ENCODE data around the gene SNORC.

The SNORC gene

DNA sequence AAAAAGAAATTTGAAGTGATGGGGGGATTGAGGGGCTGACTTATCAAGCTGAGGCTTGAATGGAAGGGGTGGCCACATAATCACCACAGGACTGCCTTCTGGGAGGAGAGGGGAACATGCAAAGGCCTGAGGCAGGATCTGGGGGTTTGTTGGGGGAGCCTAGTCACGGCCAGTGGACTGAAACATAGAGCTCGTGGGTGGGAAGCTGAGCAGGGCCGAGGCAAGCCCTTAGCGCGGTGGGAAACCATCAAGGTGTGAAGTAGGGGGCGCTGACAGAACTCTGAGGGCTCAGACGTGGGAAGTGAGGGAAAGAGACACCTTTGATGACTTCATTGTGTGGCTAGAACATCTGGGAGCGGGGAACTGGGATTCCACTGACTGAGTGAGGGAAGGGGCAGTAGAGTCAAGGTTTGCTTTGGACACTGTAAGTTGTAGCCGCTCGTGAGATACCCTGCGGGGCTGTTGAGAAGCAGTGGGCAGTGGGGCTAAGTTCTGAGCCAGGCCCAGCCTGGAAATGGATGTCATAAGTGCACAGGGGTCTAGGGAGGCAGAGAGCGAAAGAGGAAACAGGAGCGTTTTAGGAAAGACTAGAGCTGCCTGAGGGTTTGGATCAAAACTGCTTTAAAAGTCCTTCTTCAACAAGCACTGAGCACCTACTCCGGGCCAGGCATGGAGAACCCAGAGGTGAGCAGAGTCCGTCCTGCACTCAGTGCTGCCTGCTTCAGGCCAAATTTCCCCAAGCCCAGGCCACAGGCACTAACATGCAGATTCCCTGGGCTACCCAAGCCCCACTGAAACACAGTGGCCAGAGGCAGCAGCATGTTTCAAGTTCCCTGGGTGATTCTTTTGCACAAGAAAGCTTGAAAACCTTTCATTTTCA, 686 bp upstream of the SNORC start:
- no peak for DNase-seq (ENCODE audit: low read depth)

- DNase-seq (ENCODE audit: low read depth), result no peak
Measured at GRCh38 chr2:232870766-232871371, 805 bp downstream of the SNORC start.

GRCh38 chr2:232871418-232871834, 1.4 kb downstream of the SNORC start:
- no peak for DNase-seq (ENCODE audit: low read depth)

- no peak for DNase-seq (ENCODE audit: low read depth)
Measured at GRCh38 chr2:232871835-232872736, 2.0 kb downstream of the SNORC start.

DNA sequence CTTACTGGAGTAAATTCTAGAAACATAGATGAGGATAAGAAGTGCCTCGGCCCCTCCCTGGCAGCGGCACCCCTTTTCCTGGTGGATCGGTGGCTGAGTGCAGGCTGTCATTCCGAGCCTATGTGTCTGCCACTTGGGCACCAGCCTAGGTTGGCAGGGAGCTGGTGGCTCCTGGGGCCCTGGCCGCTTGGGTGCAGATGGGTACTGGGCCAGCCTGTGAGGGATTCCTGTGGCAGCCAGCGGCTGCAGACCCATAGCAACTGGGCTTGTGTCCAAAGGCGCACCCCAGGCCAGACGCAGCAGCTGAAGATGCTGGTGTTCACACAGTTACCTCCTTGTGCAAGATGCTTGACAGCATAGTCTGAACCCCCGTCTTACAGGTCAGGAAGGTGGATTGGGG, 2.8 kb downstream of the SNORC start:
- DNase-seq (ENCODE audit: low read depth), result no peak

DNA sequence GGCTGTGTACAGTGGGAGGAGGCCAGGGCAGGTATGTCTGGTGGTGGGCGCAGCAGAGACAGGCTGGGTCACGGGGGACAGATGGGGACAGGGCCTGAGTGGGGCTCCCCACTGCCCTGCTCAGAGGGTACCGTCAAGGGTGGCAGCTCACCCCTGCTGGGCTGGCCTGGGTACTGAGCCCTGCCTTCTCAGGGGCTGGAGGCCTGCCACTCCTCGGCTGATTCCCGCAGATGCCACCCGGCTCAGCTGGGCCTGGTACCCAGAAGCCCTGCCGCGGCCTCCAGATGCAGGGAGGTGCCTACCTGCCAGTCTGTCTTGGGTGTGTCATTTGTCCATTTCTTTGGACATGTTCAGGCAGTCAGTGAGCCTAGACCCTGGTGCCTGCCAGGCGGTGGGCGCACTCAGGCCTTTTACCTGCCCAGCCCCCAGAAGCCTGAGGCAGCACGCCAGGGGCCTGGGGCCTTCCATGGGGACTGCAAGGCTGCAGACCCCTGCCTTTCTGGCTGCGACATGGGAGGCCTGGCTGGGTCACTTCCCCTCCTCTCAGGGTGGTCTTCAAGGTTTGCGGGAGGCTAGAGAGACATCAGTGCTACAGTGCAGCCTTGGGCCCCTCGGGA, 3.3 kb downstream of the SNORC start:
- no peak for DNase-seq (ENCODE audit: low read depth)

- no peak for DNase-seq (ENCODE audit: low read depth)
Measured at GRCh38 chr2:232873909-232874641, 4.0 kb downstream of the SNORC start.

- DNase-seq (ENCODE audit: low read depth), result no peak
Measured at GRCh38 chr2:232874677-232875223, 4.7 kb downstream of the SNORC start.

- DNase-seq (ENCODE audit: low read depth), result no peak
Measured at GRCh38 chr2:232875256-232876121, 5.4 kb downstream of the SNORC start.

- DNase-seq (ENCODE audit: low read depth), result no peak
Measured at GRCh38 chr2:232876161-232876977, 6.3 kb downstream of the SNORC start.

DNA sequence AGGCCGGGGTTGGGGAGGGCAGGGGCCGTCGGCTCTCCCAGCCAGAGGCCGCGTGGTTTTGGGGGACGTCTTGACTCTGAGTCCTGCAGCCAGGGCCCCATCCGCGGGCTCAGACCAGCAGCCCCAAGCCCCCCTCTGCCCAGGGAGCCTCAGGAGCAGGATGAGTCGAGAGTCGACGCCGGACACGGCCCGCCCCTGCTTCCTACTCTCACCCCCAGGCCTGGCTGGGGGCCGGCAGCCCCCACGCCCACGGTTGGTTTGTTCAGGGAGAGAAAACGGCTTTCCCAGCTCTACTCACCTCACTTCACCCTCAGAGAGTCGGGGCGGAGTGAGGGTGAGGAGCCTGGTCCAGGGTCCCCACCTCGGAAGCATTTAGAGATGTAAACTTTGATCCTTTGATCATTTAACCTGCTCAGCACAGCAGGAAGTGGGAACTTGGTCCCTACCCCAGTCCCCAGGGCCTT, 6.9 kb downstream of the SNORC start:
- no peak for DNase-seq (ENCODE audit: low read depth)

- no peak for DNase-seq (ENCODE audit: low read depth)
Measured at GRCh38 chr2:232877940-232878511, 8.0 kb downstream of the SNORC start.

DNA sequence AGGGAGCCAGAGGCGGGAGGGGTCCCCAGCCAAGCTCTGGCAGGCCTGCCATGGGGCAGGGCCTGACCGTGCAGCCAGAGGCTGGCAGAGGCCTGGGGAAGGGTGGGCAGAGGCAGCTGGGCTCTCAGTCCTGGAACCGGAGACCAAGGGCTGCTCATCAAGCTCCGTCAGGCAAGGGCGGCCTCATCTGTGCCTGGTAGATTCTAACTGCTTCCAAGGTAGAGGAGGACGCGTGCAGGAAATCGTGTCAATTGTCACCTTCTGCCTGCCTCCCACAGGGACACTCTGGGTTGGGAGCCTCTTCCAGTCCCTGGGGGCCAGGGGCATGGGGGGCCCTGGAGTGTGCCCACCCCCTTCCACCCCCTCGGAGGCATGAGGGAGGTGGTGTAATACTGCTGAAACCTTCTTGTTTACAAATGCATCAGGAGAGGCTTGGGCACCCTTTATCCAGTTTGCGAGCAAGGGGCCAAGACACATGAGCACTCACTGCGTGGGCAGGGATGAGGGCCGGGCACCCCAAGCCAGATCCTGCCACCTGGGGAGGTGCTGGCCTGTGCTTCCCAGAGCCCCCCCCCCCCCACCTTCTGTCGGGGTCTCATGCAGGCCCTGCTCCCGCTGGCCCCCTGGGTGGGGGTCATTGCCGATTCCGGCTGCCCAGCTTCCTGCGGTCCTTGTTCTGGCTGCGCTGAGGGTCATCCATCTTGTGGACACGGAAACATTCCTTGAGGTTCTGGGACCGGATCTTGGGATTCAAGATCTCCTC, 9.0 kb downstream of the SNORC start:
- no peak for DNase-seq (ENCODE audit: low read depth)

DNA sequence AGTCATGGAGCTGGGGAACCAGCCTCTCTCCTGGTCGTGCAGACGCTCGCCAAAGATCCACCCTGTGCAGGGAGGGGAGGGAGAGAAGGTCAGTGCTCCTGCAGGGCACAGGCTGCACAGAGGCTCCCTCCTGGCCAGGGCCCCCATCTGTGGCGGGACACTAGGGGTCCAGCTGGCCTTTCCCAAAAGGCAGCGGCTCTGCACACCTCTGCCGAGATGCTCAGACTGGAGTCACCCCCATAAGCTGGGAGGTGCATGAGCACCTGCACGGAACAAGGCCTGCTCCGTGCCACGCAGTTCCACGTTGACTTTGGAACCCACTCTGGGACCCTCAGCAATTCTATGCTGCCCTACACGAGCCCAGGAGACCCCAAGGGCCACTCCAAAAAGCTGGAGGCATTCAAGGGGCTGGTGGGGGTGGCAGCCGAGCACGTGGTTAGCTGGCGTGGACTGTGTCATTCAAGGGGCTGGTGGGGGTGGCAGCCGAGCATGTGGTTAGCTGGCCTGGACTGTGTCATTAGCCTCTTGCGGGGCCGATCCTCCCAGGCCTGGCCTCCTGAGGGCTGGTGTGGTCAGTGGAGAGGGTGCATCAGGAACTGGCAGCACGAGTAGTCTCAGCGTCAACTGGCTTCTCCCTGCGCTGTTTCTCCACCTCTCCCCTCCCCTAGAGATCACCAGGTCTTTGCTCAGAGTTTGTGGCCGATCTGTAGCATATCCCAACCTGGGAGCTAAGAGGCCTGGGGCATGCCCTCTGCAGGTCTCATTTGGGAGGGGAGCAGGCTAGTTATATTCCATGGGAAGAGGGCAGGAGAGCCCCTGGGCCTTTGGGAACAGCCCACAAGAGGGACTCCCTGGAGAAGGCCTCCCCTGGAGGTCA, 9.8 kb downstream of the SNORC start:
- no peak for DNase-seq (ENCODE audit: low read depth)

DNA sequence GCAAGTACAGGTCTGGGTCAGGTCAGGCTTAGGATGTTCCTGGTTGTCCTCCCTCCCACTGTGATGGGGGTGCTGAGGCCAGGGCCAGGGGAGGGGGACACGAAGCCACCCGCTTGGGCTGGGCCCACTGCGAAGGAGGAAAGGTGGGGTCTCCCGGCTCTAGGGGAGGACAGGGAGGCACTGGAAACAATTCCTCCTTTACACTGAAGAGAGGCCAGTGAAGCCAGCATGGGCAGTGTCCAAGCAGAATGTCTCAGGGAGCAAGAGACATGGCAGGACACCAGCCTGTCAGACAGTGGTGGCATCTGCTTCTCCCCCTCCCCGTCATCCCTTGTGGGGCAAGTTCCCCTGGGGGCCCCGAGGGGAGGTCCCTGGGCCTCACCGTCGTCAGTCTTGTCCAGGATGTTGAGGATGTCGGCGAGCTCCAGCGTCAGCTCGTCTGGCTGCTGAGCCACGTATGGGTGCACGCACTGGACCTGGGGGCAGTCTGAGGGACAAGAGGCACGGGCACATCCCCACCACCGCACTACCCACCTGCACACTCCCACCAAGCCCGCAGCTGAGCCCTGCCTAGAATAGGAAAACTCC, 10.8 kb downstream of the SNORC start:
- DNase-seq (ENCODE audit: low read depth), result no peak

DNA sequence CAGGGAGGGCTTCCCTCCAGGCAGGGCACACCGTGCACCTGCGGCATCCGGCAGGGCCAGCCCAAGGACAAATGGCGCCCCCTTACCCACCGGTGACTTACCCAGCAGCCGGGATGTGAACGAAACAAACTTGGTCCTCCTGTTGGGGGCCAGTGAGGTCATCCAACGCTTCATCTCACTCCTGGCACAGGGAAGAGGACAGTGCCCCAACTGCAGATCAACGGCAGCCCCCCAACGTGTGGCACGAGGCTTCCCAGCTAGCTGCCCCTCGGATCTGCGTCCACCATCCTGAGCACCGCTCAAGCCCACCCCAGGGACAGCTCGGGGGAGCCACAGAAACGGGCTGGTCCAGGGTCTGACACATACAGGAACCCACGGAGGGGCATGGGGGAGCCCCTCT, 12.0 kb downstream of the SNORC start:
- DNase-seq (ENCODE audit: low read depth), result no peak
